Posterior cingulate gyrus (tissue), 11 donors: ENCODE results near the gene PTCD1.

ENCODE experiments used
- DNase-seq, 10 donors: peaks; one replicate each; pipeline versions ENCODE4 v3.0.0 to v3.0.0-alpha.2; 2020 to 2021; ENCODE audit warnings: mixed read lengths in 3 of 10
- intact Hi-C: fragments of 100-400 bp; cut with DNase I; formaldehyde crosslinking; loops from one replicate; pipeline ENCODE4 v1.15.1; 2023

The PTCD1 gene

GRCh38 chr7:99374111-99375064, 64.2 kb downstream of the PTCD1 start, which contains the start of gene ARPC1B:
Gene ARPC1B (plus strand): TSS chr7:99374730. CDS start chr7:99385715, 10,985 bp downstream.
- DNase-seq = peak in 2 of 10 donors; percentile 23 to 71
- intact Hi-C loops = no loop called here

- intact Hi-C loops = no loop called here
- peak in 2 of 10 donors; percentile 50 to 67 for DNase-seq
These were observed 65.2 kb downstream of the PTCD1 start for GRCh38 chr7:99373091-99374066.

- intact Hi-C loops = no loop called here
- peak in 1 of 10 donors; percentile 41 for DNase-seq
These were observed 66.1 kb downstream of the PTCD1 start for GRCh38 chr7:99372275-99373090.

DNA sequence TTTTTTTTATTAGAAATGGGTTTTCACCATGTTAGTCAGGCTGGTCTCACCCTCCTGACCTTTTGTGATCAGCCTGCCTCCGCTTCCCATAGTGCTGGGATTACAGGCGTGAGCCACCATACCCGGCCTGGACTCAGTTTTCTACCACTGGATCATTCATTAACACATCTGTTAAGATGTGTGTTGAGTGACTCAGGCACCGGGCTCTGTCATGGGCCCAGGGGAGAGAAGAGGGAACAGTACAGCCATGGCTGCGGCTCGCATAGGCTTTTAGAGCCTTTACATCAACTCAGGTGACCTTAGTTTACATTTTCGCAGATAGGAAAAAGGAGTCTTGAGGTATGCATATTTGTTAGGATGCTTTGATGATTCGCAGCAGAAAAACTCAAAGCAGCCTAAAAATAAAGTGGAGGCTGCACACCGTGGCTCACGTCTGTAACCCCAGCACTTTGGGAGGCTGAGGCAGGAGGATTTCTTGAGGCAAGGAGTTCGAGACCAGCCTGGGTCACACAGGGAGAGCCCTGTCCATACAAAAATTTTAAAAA, 67.2 kb downstream of the PTCD1 start:
- no peak for DNase-seq
- intact Hi-C loops = no loop called here

GRCh38 chr7:99369767-99370391, 68.7 kb downstream of the PTCD1 start:
- intact Hi-C loops = no loop called here
- peak in 2 of 10 donors; percentile 24 to 31 for DNase-seq

GRCh38 chr7:99368750-99369389, 69.7 kb downstream of the PTCD1 start:
- peak in 2 of 10 donors; percentile 52 to 64 for DNase-seq
- intact Hi-C loops = no loop called here
